Stimulated activated naive CD4-positive, alpha-beta T cell (primary cell): ENCODE measurements around the gene LRRC8D.
"Not testable (repeated sequence)": the region's sequence is repeated elsewhere in the genome, so short reads cannot be mapped to it uniquely, and the experiment has no call there.

Experiments used
- DNase-seq, 6 experiments: peaks; one replicate each; lab custom pipeline; 2025; lab: John Stamatoyannopoulos, UW

LRRC8D gene

DNA sequence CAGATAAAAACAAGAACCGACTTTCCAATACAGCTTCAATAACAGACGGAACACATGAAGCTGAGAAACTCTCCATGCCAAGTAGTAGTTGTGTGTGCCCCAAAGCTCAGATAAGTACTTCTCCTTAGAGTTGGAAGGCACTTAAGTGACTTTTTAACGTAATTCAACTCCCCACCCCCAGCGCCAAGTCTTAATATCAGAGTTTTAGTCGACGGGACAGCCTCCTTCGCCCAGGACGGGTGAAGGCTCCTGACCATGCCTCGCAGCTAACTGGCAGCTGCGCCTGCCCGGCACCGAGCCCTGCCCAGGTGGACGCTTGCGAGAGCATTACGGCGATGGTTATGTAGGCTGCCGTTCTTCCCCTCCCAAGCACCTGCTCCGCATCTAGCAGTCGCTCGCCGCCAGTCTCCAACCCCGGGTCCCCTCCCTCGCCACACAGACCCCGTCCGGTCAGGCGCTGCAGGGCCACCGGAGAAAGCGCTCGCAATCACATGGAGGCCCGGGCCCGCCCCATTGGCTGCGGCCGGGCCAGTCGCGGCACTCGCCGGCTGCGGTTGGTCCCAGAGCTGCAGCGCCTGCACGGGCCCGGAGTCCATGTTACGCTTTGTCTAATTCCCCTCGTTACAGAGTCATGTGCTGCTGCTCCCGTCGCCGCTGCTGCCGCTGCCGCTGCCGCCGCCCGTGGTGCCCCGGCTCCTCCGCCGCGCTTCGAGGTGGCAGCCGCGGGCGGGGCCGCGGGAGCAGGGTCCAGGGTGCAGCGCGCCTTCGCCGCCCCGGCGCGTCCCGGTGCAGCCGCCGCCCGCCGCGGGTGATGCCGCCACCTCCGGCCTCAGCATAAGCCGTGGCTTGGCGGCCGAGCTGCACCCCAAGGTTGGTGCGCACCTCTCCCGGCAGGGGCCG is at the start of gene LRRC8D:
Gene LRRC8D (plus strand): TSS at position 611 of the 900 bp plus-strand sequence. CDS start 112,037 bp downstream, outside the sequence.
- DNase-seq = peak; percentile 49 to 73 (median 63)

DNA sequence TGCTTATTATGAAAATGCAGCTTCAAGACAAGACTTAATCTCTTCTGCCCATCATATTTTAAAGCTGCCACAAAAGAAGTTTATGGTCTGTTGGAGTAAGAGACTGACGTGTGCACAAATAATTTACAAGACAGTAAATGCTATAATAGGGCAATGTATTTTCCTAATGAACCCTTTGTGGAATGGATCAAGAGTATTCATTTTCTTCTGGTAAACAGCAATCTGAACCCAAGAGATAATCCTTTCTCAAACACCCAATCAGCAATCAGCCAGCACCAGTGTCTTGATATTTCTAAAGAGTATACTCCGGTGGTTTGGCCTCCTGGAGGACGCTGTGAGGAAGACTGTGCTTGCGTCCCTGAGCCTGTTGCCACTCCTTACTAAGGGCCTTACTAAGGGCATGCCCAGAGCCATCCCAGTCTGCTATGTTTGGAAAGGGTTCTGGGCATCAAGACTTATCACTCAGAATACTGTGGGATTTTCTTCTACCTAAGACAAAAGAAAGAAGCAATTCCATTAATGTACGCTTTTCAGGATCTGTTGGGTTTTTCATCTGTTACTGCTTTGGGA is 48.8 kb upstream of the LRRC8D start:
- no peak for DNase-seq

DNA sequence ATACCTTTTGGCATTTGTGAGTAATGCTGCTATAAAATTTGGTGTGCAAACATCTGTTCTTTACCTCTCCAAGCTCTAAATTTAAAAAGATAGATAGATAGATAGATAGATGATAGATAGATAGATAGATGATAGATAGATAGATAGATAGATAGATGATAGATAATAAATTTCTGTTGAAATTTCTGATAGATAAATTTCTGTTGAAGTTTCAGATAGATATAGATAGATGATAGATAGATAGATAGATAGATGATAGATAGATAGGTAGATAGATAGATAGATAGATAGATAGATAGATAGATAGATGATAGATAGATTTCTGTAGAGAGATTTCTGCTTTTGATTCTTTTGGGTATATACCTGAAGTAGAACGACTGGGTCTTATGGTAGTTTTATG is 44.7 kb upstream of the LRRC8D start:
- not testable (repeated sequence) for DNase-seq

DNA sequence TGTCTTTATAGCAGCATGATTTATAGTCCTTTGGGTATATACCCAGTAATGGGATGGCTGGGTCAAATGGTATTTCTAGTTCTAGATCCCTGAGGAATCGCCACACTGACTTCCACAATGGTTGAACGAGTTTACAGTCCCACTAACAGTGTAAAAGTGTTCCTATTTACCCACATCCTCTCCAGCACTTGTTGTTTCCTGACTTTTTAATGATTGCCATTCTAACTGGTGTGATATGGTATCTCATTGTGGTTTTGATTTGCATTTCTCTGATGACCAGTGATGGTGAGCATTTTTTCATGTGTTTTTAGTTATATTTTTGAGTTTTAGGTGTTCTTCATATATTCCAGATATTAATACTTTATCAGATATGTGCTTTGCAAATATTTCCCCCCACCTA is 43.6 kb upstream of the LRRC8D start:
- DNase-seq = not testable (repeated sequence)

DNA sequence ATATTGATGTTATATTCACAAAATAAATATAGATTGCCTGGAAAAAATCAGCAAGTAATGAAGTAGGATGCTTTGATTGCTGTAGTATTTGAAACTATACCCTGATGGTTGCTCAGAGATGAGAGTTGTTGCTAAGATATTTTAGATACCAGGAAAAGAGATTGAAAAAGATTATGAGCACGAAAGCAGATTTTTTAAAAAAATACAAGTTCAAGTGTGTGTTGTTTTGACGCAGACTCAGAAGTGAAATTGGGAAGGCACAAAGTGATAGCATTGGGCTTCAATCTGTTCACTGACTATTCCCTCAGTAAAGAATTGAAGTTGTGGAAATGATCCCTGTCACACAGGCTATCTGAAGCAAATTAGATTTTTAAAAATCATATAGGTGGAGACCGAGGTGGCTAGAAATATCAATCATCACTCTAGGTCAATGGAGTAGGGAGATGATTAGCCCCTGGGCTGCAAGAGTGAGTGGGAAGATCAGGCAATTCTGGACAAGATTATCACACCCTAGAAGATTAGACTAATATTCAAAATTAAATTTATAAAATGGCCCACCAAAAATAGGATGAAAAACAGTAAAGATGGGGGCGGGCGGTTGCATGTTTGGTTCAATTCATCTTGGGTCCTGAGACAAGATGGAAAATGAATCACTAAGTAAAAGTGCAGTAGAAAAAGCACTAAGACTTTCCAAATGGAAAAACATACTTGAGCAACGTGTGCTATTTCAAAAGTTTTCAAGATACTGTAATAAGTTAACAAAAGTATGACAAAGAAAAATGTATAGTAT is 41.5 kb upstream of the LRRC8D start:
- DNase-seq = no peak

DNA sequence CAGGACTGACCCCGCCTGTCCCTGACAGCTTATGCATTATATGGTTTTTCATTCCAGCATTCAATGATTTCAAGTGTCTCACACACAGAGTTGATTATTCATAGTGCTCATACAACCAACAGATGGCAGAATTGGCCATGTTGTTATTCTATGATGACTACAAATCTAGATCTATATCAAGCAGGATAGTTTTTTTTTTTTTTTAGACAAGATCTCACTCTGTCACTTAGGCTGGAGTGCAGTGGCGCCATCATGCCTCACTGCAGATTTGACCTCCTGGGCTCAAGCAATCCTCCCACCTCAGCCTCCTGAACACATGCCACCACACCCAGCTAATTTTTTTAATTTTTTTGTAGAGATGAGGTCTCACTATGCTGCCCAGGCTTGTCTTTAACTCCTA is 40.1 kb upstream of the LRRC8D start:
- DNase-seq = peak in 4 of 6 experiments; percentile 3 to 31 (median 18)

DNA sequence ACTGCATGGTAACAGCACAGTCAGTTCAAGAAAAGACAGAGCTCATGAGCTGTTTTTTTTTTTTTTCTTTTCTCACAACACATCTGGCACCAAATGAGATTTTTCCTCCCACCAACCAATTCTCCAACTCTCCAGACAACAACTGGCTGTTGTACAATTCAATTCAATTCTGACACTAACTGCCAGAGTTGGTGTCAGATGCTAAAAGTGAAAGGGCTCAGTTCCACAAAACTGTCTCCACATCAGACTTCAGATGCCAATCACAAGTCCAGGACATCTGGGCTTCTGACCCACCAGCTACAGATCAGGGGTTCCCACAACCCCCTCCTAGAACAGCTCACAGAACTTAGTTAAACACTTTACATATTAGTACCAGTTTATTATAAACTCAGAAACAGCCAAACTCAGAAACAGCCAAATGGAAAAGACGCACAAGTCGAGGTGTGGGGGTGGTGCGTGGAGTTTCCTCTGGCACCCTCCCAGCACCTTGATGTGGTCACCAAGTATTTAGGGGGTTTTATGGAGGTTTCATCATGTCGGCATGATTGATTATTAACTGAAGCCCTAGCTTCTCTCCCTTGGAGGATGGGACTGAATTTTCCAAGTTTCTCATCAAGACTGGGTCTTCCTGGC is 39.2 kb upstream of the LRRC8D start:
- peak; percentile 46 to 53 (median 50) for DNase-seq

DNA sequence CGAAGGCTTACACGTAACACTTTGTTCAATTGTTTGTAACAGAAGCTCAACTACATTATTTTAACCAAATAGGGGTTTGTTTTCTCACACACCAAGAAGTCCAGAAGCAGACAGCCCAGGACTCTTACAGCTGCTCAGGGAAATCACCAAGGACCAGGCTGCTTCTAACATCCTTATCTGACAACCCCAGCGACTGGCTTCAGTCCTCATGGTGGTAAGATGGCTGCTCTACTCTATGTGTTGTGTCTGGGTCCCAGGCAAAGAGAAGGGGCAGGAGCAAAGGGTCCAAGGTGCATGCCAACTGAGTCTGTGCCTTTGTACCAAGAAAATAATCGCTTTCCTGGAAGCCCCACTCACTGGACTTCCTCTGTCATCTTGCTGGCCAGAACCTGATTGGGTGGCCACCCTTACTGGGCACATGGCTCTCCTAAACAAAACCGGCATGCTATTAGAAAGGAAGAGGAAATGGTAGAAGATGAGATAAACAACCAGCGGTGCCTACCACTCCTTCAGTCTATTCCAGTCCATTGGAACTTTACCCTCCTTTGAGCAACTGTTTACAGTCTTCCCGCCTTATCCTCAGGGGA is 34.1 kb upstream of the LRRC8D start:
- no peak for DNase-seq

DNA sequence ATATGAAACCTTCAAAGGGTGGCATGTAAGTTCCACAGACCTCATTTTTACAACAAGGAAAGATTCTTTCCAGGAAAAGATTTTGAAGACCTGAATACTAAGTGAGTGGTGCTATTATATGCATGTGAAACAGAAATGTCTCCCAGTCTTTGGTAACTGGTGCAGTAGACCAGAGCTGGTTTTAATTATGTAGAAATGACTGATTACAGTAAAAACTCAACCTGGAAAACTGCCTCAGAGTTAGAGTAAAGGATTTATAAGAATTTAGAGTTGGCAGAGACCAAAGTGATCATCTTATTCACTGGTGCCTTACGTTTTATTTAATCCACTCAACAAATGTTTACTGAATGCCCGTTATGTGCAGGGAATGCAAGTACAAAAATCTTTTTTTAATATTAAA is 30.2 kb upstream of the LRRC8D start:
- no peak for DNase-seq

DNA sequence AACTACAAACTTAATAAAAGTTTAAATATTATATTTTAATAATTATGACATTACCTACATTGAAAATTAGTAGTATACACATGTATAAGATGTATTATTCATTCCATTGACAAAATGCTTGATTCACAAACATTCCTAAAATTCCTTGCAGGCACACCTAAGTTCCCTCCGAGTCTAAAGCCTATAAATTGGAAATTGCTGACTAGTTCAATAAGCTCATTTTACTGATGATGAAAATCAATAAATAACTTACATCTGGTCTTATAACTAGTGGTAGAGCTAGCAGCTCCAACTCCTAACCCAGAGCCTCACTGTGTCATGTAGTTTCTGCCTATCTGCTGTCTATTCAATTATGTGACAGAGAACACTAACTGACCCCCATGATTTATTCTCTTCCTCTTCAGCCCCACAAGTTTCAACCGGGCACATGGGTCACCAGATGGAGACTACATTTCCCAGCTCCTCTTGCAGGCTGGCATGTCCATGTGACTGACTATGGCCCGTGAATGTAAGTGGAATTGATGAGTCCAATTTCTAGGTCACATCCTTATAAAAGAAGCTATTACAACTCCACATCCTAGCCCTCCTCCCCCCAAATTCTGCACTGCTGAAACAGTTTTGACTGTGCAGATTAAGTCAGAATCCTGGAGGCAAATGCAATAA is 29.6 kb upstream of the LRRC8D start:
- DNase-seq = no peak

DNA sequence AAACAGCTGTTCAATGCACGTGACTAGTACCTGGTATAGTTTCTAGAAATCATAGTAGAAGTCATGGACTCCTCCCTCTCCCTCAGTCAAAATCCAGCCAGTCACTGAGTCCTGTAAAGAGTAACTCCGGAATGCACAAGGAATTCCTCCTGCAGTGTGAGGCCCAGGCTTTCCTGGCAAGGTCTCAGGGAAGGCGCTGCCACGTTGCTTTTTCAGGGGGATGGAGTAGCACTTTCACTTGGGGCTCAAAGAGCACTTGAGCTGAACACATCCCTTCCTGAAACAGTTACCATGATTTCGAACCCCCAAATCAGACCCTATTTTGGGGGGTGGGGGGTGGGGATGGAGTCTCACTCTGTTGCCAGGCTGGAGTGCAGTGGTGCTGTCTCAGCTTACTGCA is 26.4 kb upstream of the LRRC8D start:
- no peak for DNase-seq

DNA sequence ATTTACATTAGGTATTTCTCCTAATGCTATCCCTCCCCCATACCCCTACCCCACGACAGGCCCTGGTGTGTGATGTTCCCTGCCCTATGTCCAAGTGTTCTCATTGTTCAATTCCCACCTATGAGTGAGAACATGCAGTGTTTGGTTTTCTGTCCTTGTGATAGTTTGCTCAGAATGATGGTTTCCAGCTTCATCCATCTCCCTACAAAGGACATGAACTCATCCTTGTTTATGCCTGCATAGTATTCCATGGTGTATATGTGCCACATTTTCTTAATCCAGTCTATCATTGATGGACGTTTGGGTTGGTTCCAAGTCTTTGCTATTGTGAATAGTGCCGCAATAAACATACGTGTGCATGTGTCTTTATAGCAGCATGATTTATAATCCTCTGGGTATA is 25.3 kb upstream of the LRRC8D start:
- DNase-seq = not testable (repeated sequence)

DNA sequence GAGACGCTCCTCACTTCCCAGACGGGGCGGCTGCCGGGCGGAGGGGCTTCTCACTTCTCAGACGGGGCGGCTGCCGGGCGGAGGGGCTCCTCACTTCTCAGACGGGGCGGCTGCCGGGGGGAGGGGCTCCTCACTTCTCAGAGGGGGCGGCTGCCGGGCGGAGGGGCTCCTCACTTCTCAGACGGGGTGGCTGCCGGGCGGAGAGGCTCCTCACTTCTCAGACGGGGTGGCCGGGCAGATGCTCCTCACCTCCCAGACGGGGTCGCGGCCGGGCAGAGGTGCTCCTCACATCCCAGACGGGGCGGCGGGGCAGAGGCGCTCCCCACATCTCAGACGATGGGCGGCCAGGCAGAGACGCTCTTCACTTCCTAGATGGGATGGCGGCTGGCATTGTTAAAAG is 23.0 kb upstream of the LRRC8D start:
- not testable (repeated sequence) for DNase-seq

DNA sequence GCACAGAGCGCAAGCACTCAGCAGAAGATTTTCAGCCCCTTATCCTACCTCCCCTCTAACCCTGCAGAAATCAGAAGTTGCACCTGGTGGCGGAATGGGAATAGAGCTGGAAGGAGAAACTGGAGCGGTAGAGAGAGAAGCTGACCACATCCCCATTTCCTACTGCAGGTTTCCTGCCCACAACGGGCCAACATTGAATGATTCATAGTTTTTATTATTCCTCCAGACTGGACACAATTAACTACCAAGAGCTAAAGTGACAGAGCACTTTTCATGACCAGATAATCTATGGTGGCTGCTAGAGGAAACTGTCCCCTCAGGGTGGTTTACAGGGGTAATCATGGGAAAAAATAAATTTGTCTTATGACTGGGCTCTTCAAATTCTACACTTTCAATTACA is 21.3 kb upstream of the LRRC8D start:
- no peak for DNase-seq

DNA sequence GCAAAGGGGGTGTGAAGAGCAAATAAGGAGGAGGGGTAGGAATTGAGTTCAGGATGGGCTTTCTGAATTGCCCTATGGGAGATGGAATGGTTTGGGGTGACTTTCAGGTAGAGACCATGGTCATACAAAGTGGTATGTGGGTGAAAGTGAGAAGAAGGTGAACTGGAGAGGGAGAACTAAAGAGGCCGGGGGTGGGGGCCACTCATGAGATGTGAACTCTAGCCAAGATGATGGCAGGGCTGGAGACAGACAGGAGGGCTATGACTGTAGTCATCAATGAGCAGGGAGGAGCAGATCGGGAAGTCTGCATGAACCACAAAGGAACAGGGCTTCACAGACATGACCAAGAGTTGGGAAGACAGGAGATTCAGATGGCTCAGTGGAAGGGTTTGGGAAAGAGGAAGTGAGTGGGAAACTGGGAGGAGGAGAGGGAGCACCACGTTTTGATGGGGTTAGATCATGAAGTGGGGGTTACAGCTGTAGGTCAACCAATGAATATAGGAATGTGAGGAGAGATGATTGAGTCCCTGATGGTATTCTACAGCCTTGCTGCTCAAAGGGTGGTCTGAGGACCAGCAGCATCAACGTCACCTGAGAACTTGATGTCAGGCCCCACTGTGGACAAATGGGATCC is 20.7 kb upstream of the LRRC8D start:
- DNase-seq = no peak

DNA sequence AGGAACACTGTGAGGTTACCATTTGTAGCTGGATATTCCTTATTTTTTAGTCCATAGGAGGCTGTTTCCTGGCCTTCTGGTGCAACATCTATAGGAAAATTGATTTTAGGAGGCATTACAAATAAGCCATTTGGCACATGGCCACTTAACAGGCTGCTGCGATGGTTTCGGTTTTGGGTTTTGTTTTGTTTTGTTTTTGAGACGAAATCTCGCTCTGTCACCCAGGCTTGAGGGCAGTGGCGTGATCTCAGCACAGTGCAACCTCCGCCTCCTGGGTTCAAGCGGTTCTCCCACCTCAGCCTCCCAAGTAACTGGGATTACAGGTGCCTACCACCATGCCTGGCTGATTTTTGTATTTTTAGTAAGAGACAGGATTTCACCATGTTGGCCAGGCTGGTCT is 20.1 kb upstream of the LRRC8D start:
- DNase-seq = no peak

DNA sequence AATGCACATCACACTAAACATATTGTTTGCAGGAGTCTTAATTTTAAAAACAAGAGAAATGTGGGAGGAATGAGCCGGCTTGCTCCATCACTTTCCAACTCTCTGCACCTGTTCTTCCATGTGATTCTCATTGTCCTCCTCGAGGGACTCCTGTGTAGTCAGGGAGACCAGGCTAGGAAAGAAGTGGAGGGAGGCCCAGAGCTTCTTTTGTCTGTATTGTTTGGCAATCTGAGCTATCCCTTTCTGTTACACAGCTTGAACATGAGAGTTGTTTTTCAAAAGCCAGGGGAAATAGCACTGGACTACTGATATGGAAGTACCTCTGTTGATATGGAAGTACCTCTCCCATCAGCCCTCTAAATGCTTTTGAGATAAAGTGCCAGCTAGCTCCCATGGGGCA is 18.8 kb upstream of the LRRC8D start:
- no peak for DNase-seq

DNA sequence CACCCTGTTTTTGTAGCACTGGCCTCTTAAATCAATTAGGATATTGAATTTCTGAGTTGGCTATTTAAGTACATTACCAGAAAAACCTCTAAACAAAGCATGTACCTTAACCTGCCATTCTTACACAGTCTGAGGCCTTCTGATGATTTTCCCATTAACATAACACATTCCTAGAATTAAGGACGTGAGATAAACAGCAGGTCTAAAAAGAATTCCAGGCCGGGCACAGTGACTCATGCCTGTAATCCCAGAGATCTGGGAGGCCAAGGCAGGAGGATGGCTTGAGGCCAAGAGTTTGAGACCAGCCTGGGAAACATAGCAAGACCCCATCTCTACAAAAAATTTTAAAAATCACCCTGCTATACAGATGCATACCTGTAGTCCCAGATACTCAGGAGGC is 18.0 kb upstream of the LRRC8D start:
- no peak for DNase-seq

DNA sequence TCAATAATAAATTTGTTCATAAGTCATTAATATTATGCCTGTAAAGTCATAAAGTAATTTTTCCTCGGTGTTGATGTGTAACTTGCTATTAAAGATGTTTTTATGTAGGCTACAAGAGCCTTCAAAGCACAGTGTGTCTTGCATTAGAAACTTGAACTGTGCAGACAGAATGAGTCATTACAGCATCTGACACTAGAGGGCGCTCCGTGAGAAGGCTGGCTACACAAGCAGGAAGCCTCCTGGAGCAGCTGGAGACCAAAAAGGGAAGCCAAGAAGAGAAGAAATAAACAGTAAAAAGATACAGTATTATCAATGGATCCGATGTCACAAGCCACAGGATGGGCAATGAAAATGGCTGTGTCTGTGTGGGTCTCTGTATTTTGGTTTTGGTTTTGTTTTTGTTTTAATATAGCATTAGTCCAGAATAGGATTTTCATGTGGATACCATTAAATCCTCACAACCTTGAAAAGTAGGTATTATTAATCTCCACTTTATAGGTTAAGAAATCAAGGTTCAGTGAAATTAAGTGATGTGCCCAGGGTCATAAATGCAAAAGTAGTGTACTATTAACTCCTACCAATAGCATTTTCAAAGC is 16.1 kb upstream of the LRRC8D start:
- peak; percentile 60 to 87 (median 74) for DNase-seq

DNA sequence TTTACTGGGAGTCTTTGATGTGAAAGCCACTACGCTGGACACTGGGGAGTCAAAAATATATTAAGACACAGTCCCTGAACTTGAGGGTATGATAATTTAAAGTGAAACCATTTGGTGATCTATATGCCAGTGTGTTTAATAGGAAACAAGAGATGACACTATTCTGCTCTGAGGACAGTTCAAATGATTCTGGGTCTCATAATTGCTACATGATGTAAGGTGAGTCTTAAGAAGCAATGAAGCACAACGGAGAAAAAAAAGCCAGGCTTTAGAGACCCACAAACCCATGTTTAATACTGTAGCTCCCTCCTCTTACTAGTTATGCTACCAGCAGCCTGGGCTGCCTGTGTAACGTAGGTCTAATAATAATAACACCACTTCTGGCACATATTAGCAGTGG is 14.2 kb upstream of the LRRC8D start:
- DNase-seq = no peak
